SK-N-SH treated with all-trans-retinoic acid at 6 μM for 48 hours (cell line): ENCODE measurements around the gene AGAP9.
"Not testable (repeated sequence)": the region's sequence is repeated elsewhere in the genome, so short reads cannot be mapped to it uniquely, and the experiment has no call there.

Experiments used
- ATAC-seq: fragments of 200-7000 bp; cut with Tn5 transposase; 3 replicates; pipeline ENCODE4 v1.9.1; 2020; ENCODE audit warnings: mild to moderate bottlenecking, moderate library complexity
- ARNTL ChIP-seq: fragments of 450-650 bp; formaldehyde crosslinking; IDR thresholded peaks from 2 replicates; pipeline ENCODE4 v1.5.0; 2020; ENCODE audit warnings: low read depth, mild to moderate bottlenecking, moderate library complexity, borderline replicate concordance
- CREB5 ChIP-seq: fragments of 250-450 bp; sonication (Bioruptor Pico); IDR thresholded peaks from 2 replicates; pipeline ENCODE4 v1.5.1; 2020; ENCODE audit warnings: low read depth, mild to moderate bottlenecking, moderate library complexity
- CSDC2 ChIP-seq: fragments of 250-450 bp; sonication (Bioruptor Pico); IDR thresholded peaks from 2 replicates; pipeline ENCODE4 v1.5.0; 2020; ENCODE audit warnings: mild to moderate bottlenecking, moderate library complexity
- CSRNP3 ChIP-seq: fragments of 250-450 bp; sonication (Bioruptor Pico); IDR thresholded peaks from 2 replicates; pipeline ENCODE4 v1.5.1; 2021; ENCODE audit warnings: mild to moderate bottlenecking, moderate library complexity
- ESRRG ChIP-seq: fragments of 250-450 bp; sonication (Bioruptor Pico); IDR thresholded peaks from 2 replicates; pipeline ENCODE4 v1.6.1; 2021; ENCODE audit warnings: mild to moderate bottlenecking
- GLIS3 ChIP-seq: fragments of 250-450 bp; sonication (Bioruptor Pico); IDR thresholded peaks from 2 replicates; pipeline ENCODE4 v1.5.0; 2020; ENCODE audit warnings: mild to moderate bottlenecking, moderate library complexity
- ISL1 ChIP-seq: fragments of 250-450 bp; sonication (Bioruptor Pico); IDR thresholded peaks from 2 replicates; pipeline ENCODE4 v2.1.2; 2022; ENCODE audit warnings: mild to moderate bottlenecking, moderate library complexity
- OSR1 ChIP-seq: fragments of 250-450 bp; sonication (Bioruptor Pico); IDR thresholded peaks from 2 replicates; pipeline ENCODE4 v1.8.0; 2022; ENCODE audit warnings: moderate library complexity, mild to moderate bottlenecking, inconsistent platforms
- PATZ1 ChIP-seq: fragments of 250-450 bp; sonication (Bioruptor Pico); IDR thresholded peaks from 2 replicates; pipeline ENCODE4 v1.8.0; 2020; ENCODE audit warnings: mild to moderate bottlenecking, moderate library complexity, borderline replicate concordance
- POU6F1 ChIP-seq: fragments of 250-450 bp; sonication (Bioruptor Pico); IDR thresholded peaks from 2 replicates; pipeline ENCODE4 v1.8.0; 2021; ENCODE audit warnings: low read depth, mild to moderate bottlenecking, moderate library complexity, borderline replicate concordance
- PPARA ChIP-seq: fragments of 250-450 bp; sonication (Bioruptor Pico); IDR thresholded peaks from 2 replicates; pipeline ENCODE4 v1.5.0; 2020; ENCODE audit warnings: mild to moderate bottlenecking, borderline replicate concordance
- RARB ChIP-seq: fragments of 250-450 bp; sonication (Bioruptor Pico); IDR thresholded peaks from 2 replicates; pipeline ENCODE4 v1.8.0; 2021; ENCODE audit warnings: mild to moderate bottlenecking, moderate library complexity
- SNAI2 ChIP-seq: fragments of 250-450 bp; sonication (Bioruptor Pico); IDR thresholded peaks from 2 replicates; pipeline ENCODE4 v1.5.0; 2020; ENCODE audit warnings: mild to moderate bottlenecking, moderate library complexity
- TCF4 ChIP-seq: fragments of 250-450 bp; sonication (Bioruptor Pico); IDR thresholded peaks from 2 replicates; pipeline ENCODE4 v1.8.0; 2021; ENCODE audit warnings: mild to moderate bottlenecking, moderate library complexity, borderline replicate concordance
- TOX ChIP-seq: fragments of 250-450 bp; sonication (Bioruptor Pico); IDR thresholded peaks from 2 replicates; pipeline ENCODE4 v1.8.0; 2021; ENCODE audit warnings: mild to moderate bottlenecking, moderate library complexity, borderline replicate concordance
- ZC3H10 ChIP-seq: fragments of 250-450 bp; sonication (Bioruptor Pico); IDR thresholded peaks from 2 replicates; pipeline ENCODE4 v1.5.1; 2021; ENCODE audit warnings: mild to moderate bottlenecking, moderate library complexity
- ZFP3 ChIP-seq: fragments of 250-450 bp; sonication (Bioruptor Pico); IDR thresholded peaks from 2 replicates; pipeline ENCODE4 v1.5.0; 2020; ENCODE audit warnings: mild to moderate bottlenecking, moderate library complexity
- ZFP30 ChIP-seq: fragments of 450-650 bp; formaldehyde crosslinking; IDR thresholded peaks from 2 replicates; pipeline ENCODE4 v1.5.0; 2022; ENCODE audit warnings: mild to moderate bottlenecking, moderate library complexity
- ZNF565 ChIP-seq: fragments of 450-650 bp; formaldehyde crosslinking; conservative IDR thresholded peaks from 2 replicates; pipeline ENCODE4 v1.5.0; 2020; ENCODE audit warnings: low read depth, mild to moderate bottlenecking, moderate library complexity
- ZNF70 ChIP-seq: fragments of 450-650 bp; formaldehyde crosslinking; IDR thresholded peaks from 2 replicates; pipeline ENCODE4 v1.5.0; 2020; ENCODE audit warnings: mild to moderate bottlenecking, moderate library complexity

The AGAP9 gene

GRCh38 chr10:47456794-47457527 is 66.5 kb downstream of the AGAP9 start:
- ATAC-seq: no peak
- no peak for TF ChIP-seq CSDC2 (CRISPR knock-in tag)
- TF ChIP-seq ISL1 (CRISPR knock-in tag): no peak
- TF ChIP-seq PPARA: no peak
- TF ChIP-seq TOX (CRISPR knock-in tag): no peak
- no peak for TF ChIP-seq ARNTL (CRISPR knock-in tag)

- ATAC-seq: no peak
- no peak for TF ChIP-seq ZFP3 (CRISPR knock-in tag)
- TF ChIP-seq POU6F1: no peak
- TF ChIP-seq GLIS3: no peak
- no peak for TF ChIP-seq ESRRG (CRISPR knock-in tag)
- no peak for TF ChIP-seq ZC3H10 (CRISPR knock-in tag)
- TF ChIP-seq CSDC2 (CRISPR knock-in tag): no peak
- no peak for TF ChIP-seq TOX (CRISPR knock-in tag)
- TF ChIP-seq PPARA: no peak
- TF ChIP-seq OSR1 (CRISPR knock-in tag): no peak
- TF ChIP-seq TCF4: no peak
- TF ChIP-seq ZFP30 (CRISPR knock-in tag): no peak
- TF ChIP-seq PATZ1 (CRISPR knock-in tag): no peak
- no peak for TF ChIP-seq ZNF70 (CRISPR knock-in tag)
- no peak for TF ChIP-seq CREB5 (CRISPR knock-in tag)
- no peak for TF ChIP-seq ISL1 (CRISPR knock-in tag)
- TF ChIP-seq CSRNP3: no peak
- TF ChIP-seq SNAI2: no peak
These were observed 67.2 kb downstream of the AGAP9 start for GRCh38 chr10:47456079-47456785.

- ATAC-seq: not testable (repeated sequence)
These were observed 67.9 kb downstream of the AGAP9 start for GRCh38 chr10:47455350-47456078.

GRCh38 chr10:47454780-47455058 is 68.7 kb downstream of the AGAP9 start:
- no peak for ATAC-seq
- no peak for TF ChIP-seq GLIS3
- no peak for TF ChIP-seq CREB5 (CRISPR knock-in tag)
- TF ChIP-seq ZFP30 (CRISPR knock-in tag): no peak
- TF ChIP-seq PATZ1 (CRISPR knock-in tag): no peak
- no peak for TF ChIP-seq CSRNP3
- no peak for TF ChIP-seq RARB (CRISPR knock-in tag)
- TF ChIP-seq ESRRG (CRISPR knock-in tag): no peak
- no peak for TF ChIP-seq TOX (CRISPR knock-in tag)
- TF ChIP-seq TCF4: no peak
- no peak for TF ChIP-seq ZNF565
